GM12878 (cell line): ENCODE data around the gene NSMCE3. TPM values are rescaled to one million over a fixed set of nuclear protein-coding genes. Genes with fewer than 3 reads are reported as not detected.

Experiments used
- ATAC-seq: fragments of 200-7000 bp; cut with Tn5 transposase; 3 replicates; pipeline ENCODE4 v1.9.1; 2020; ENCODE audit warnings: mild to moderate bottlenecking, moderate library complexity
- BruUV-seq: library from RNA; stranded (reverse); fragments of 400-500 nt; replicated peaks from 2 replicates; lab custom pipeline; 2021; lab: Mats Ljungman, UMichigan
- CTCF ChIA-PET: fragments of 300-600 bp; sonication (Branson Sonifier 250); formaldehyde crosslinking; extraction: SDS; loops from one replicate; lab custom pipeline; 2021; ENCODE audit warnings: inconsistent platforms; lab: Yijun Ruan, JAX
- POLR2A ChIA-PET: fragments of 350-600 bp; formaldehyde crosslinking; extraction: SDS; loops from one replicate; lab custom pipeline; 2021; ENCODE audit warnings: inconsistent platforms; lab: Charles Lee
- RAD21 ChIA-PET: fragments of 300-600 bp; sonication (Branson Sonifier 250); formaldehyde crosslinking; loops from one replicate; lab custom pipeline; 2023; ENCODE audit warnings: antibody characterized with exemption; ENCODE audit not compliant: unreplicated experiment; lab: Charles Lee
- SMC1A ChIA-PET: fragments of 300-600 bp; sonication (Branson Sonifier 250); formaldehyde crosslinking; loops from one replicate; lab custom pipeline; 2023; ENCODE audit not compliant: unreplicated experiment, uncharacterized antibody; lab: Charles Lee
- DNase-seq: peaks from one replicate; pipeline ENCODE4 v3.0.0-alpha.2; 2011; ENCODE audit warnings: low read depth, low spot score
- FAIRE-seq: peaks from 3 replicates; lab custom pipeline; 2011; peaks lifted over from hg19 to GRCh38; lab: Jason Lieb, UNC
- H2AFZ ChIP-seq: 2 replicates; pipeline ENCODE4 v1.6.0; 2011; ENCODE audit warnings: low read depth, low read length, control low read depth; ENCODE audit not compliant: control insufficient read depth
- H3K27ac ChIP-seq: 2 replicates; pipeline ENCODE4 v1.5.1; 2011; ENCODE audit warnings: control low read depth; ENCODE audit not compliant: control insufficient read depth, insufficient read depth
- H3K27me3 ChIP-seq, 2 experiments: replicated peaks in 1 of 2; 2 replicates each; pipeline versions ENCODE4 v1.6.0 to v1.6.1; 2011; ENCODE audit warnings: low read length in 1 of 2; ENCODE audit not compliant: control insufficient read depth in 2 of 2, insufficient read depth in 2 of 2
- H3K36me3 ChIP-seq, 2 experiments: 2 replicates each; pipeline ENCODE4 v1.5.1; 2011; ENCODE audit warnings: low read length in 1 of 2; ENCODE audit not compliant: control insufficient read depth in 2 of 2, insufficient read depth in 2 of 2
- H3K4me1 ChIP-seq: 2 replicates; pipeline ENCODE4 v1.6.1; 2011; ENCODE audit warnings: mild to moderate bottlenecking, low read length, moderate library complexity, mixed read lengths; ENCODE audit not compliant: control insufficient read depth, insufficient read depth
- H3K4me2 ChIP-seq: 2 replicates; pipeline ENCODE4 v1.6.0; 2011; ENCODE audit warnings: control low read depth; ENCODE audit not compliant: control insufficient read depth, insufficient read depth
- H3K4me3 ChIP-seq: fragments of 200-600 bp; sonication (generic); 2 replicates; pipeline ENCODE4 v1.5.1; 2016
- H3K79me2 ChIP-seq: 2 replicates; pipeline ENCODE4 v1.6.0; 2011; ENCODE audit warnings: low read length; ENCODE audit not compliant: control insufficient read depth, insufficient read depth
- H3K9ac ChIP-seq: 2 replicates; pipeline ENCODE4 v1.8.0; 2011; ENCODE audit warnings: low read length, control low read depth, mixed read lengths; ENCODE audit not compliant: control insufficient read depth, insufficient read depth
- H3K9me3 ChIP-seq: replicated peaks from 3 replicates; pipeline ENCODE4 v1.5.1; 2011; ENCODE audit warnings: mild to moderate bottlenecking, low read length; ENCODE audit not compliant: control insufficient read depth, insufficient read depth
- H4K20me1 ChIP-seq: 2 replicates; pipeline ENCODE4 v1.6.0; 2011; ENCODE audit not compliant: control insufficient read depth, insufficient read depth
- ATF3 ChIP-seq: IDR thresholded peaks from 2 replicates; pipeline ENCODE4 v1.6.1; 2011; ENCODE audit warnings: low read depth, mild to moderate bottlenecking, low read length, moderate library complexity, borderline replicate concordance; ENCODE audit errors: extremely low read depth
- CTCF ChIP-seq, 3 experiments: IDR thresholded peaks in 2 of 3; conservative IDR thresholded peaks in 1 of 3; 2 replicates each; pipeline ENCODE4 v1.5.1; 2011; ENCODE audit warnings: low read depth in 3 of 3, low read length in 3 of 3, mild to moderate bottlenecking in 3 of 3, control low read depth in 2 of 3, moderate library complexity in 2 of 3, inconsistent platforms in 1 of 3, mixed read lengths in 1 of 3; ENCODE audit not compliant: control insufficient read depth in 2 of 3, insufficient read depth in 1 of 3; ENCODE audit errors: extremely low read depth in 1 of 3
- ETV6 ChIP-seq, 2 experiments: fragments of 450-650 bp in 1 of 2; IDR thresholded peaks in 1 of 2; conservative IDR thresholded peaks in 1 of 2; 2 replicates each; pipeline ENCODE4 v1.6.1; 2014; ENCODE audit warnings: antibody characterized with exemption in 1 of 2, borderline replicate concordance in 1 of 2, low read depth in 1 of 2, mild to moderate bottlenecking in 1 of 2, moderate library complexity in 1 of 2
- IKZF1 ChIP-seq: fragments of 450-650 bp; conservative IDR thresholded peaks from 2 replicates; pipeline ENCODE4 v1.6.1; 2017; ENCODE audit warnings: antibody characterized with exemption, mild to moderate bottlenecking
- IRF4 ChIP-seq: IDR thresholded peaks from 2 replicates; pipeline ENCODE4 v1.6.1; 2011; ENCODE audit warnings: low read depth, low read length
- MTA3 ChIP-seq: IDR thresholded peaks from 2 replicates; pipeline ENCODE4 v1.6.1; 2012; ENCODE audit warnings: low read length, inconsistent platforms, borderline replicate concordance
- NFXL1 ChIP-seq: fragments of 450-650 bp; IDR thresholded peaks from 2 replicates; pipeline ENCODE4 v1.6.1; 2017; ENCODE audit warnings: antibody characterized with exemption, mild to moderate bottlenecking, borderline replicate concordance
- POLR2AphosphoS5 ChIP-seq: IDR thresholded peaks from 2 replicates; pipeline ENCODE4 v1.6.1; 2011; ENCODE audit warnings: mild to moderate bottlenecking, low read length, inconsistent platforms
- PRDM15 ChIP-seq: fragments of 450-650 bp; formaldehyde crosslinking; IDR thresholded peaks from 2 replicates; pipeline ENCODE4 v1.4.0; 2020; ENCODE audit warnings: mild to moderate bottlenecking, moderate library complexity
- USF1 ChIP-seq: IDR thresholded peaks from 2 replicates; pipeline ENCODE4 v1.6.1; 2011; ENCODE audit warnings: borderline replicate concordance, low read depth, mild to moderate bottlenecking, moderate library complexity, mixed read lengths, low read length; ENCODE audit not compliant: insufficient read depth; ENCODE audit errors: extremely low read length
- USF2 ChIP-seq: IDR thresholded peaks from 2 replicates; pipeline ENCODE4 v1.6.1; 2011; ENCODE audit warnings: low read depth, low read length, improper control_type of control experiment, borderline replicate concordance
- WGBS: methylation state at CpG from one replicate; pipeline ENCODE4 v1.1.6; 2016; ENCODE audit warnings: low lambda C conversion rate; ENCODE audit not compliant: insufficient replicate concordance, insufficient coverage; ENCODE audit errors: missing lambda C conversion rate; 5-methylcytosine and 5-hydroxymethylcytosine counted together
- in situ Hi-C: fragments of 300-500 bp; cut with MboI; formaldehyde crosslinking; loops from 9 replicates; pipeline ENCODE4 v1.14.3; 2018; ENCODE audit warnings: mixed read lengths
- intact Hi-C: fragments of 100-400 bp; cut with micrococcal nuclease; formaldehyde crosslinking; loops from one replicate; pipeline ENCODE4 v1.14.2; 2022; ENCODE audit not compliant: unreplicated experiment
- polyA plus RNA-seq, 11 experiments: library from polyadenylated mRNA; depleted of rRNA in 4 of 11; unstranded in 6 of 11; stranded (reverse) in 5 of 11; fragments of >200 nt; fragmentation: Nextera tagmentation in 4 of 11; fragmentation: Illumina TruSeq in 1 of 11; extraction: Ambion mirVana in 4 of 11; extraction: Trizol in 1 of 11; gene quantifications; 1 replicate in 1 of 11; 2 replicates in 10 of 11; pipeline versions ENCODE4 v1.2.1 to v1.2.3, GENCODE V29; 2011 to 2016; ENCODE audit warnings: inconsistent platforms in 2 of 11, missing spikeins in 2 of 11, low read depth in 1 of 11
- total RNA-seq, 4 experiments: library from RNA; depleted of rRNA in 3 of 4; stranded (reverse); fragments of >200 nt in 3 of 4; fragmentation: Illumina TruSeq in 1 of 4; extraction: Trizol in 1 of 4; gene quantifications; 2 replicates each; pipeline versions ENCODE4 v1.2.1 to v1.2.3, GENCODE V29; 2013 to 2021

Gene NSMCE3
- total and polyA plus RNA-seq, 10 of the 15 experiments (the other 5 are each of a cell fraction or from before 2014, with no cell fraction given), result 3.7 to 30.0 (median 19.2) TPM

- TF ChIP-seq NFXL1 (no peak), ATF3 (no peak), CTCF (IDR thresholded peaks at IDR 0.05 in 2 of 3, conservative IDR thresholded peaks at IDR 0.05 in 1 of 3; ENCODE audit: control insufficient read depth in 2 of 3, extremely low read depth in 1 of 3, insufficient read depth in 1 of 3, low read depth in 3 of 3, low read length in 3 of 3) (no peak), MTA3 (no peak), IRF4 (no peak)
These were observed 6.3 kb downstream of the NSMCE3 start (continued) for GRCh38 chr15:29263289-29263688.

- no peak overlapping the region for H3K4me3 ChIP-seq
- no peak for ATAC-seq
- no peaks in the 10 kb centered on the region for H4K20me1 ChIP-seq
- ChIA-PET POLR2A (no interaction called here), RAD21 (no interaction called here), SMC1A (interaction anchor here (0.9 kb wide), 1 partner anchor 59 kb away, joined by 4 read pairs; no protein-coding TSS in a partner anchor), CTCF (no interaction called here)
- no TSS peak for BruUV-seq
- H3K27ac ChIP-seq, result no peak overlapping the region
- intact Hi-C loops, result no loop called here
- DNase-seq, result no peak
- in situ Hi-C loops, result no loop called here
- H3K27me3 ChIP-seq, result no peaks in the 10 kb centered on the region
- H3K9me3 ChIP-seq, result no peaks in the 10 kb centered on the region
- no peak overlapping the region for H3K9ac ChIP-seq
- H3K4me1 ChIP-seq, result no peaks in the 10 kb centered on the region
- 50% methylated on average over 2 of the region's 2 CpGs for WGBS
- no peak overlapping the region for H3K4me2 ChIP-seq
- H3K79me2 ChIP-seq, result peaks cover 17% of the 10 kb centered on the region
- FAIRE-seq, result no peak
- H3K36me3 ChIP-seq, result no peaks in the 10 kb centered on the region
- no peak overlapping the region for H2AFZ ChIP-seq
- no peak for TF ChIP-seq USF2
- TF ChIP-seq ETV6 (conservative IDR thresholded peaks at IDR 0.05 in 1 of 2, IDR thresholded peaks at IDR 0.05 in 1 of 2; ENCODE audit: borderline replicate concordance in 1 of 2, low read depth in 1 of 2), result no peak
- TF ChIP-seq POLR2AphosphoS5, result no peak
- TF ChIP-seq IKZF1, result no peak
- TF ChIP-seq USF1, result no peak
- TF ChIP-seq PRDM15 (CRISPR knock-in tag), result no peak
These were observed 6.9 kb downstream of the NSMCE3 start for GRCh38 chr15:29262738-29263137.
